Activated naive CD4-positive, alpha-beta T cell treated with anti-CD3 and anti-CD28 coated beads, Interleukin-2, amount 50 U/mL, for 24 hours (primary cell): ENCODE data around the gene LCN1.
"Not testable (repeated sequence)": the region's sequence is repeated elsewhere in the genome, so short reads cannot be mapped to it uniquely, and the experiment has no call there.

Experiments
- H3K27ac Mint-ChIP-seq: one replicate; pipeline ENCODE4 v1.8.0; 2021; ENCODE audit warnings: mild to moderate bottlenecking, mixed read lengths
- H3K27me3 Mint-ChIP-seq: one replicate; pipeline ENCODE4 v1.8.0; 2021; ENCODE audit warnings: mixed read lengths
- H3K36me3 Mint-ChIP-seq: one replicate; pipeline ENCODE4 v1.8.0; 2021; ENCODE audit warnings: mixed read lengths
- H3K4me1 Mint-ChIP-seq: one replicate; pipeline ENCODE4 v1.8.0; 2021; ENCODE audit warnings: mixed read lengths
- H3K4me3 Mint-ChIP-seq: one replicate; pipeline ENCODE4 v1.8.0; 2021; ENCODE audit warnings: mild to moderate bottlenecking, mixed read lengths
- H3K9me3 Mint-ChIP-seq: one replicate; pipeline ENCODE4 v1.8.0; 2021; ENCODE audit warnings: mixed read lengths

LCN1 gene

DNA sequence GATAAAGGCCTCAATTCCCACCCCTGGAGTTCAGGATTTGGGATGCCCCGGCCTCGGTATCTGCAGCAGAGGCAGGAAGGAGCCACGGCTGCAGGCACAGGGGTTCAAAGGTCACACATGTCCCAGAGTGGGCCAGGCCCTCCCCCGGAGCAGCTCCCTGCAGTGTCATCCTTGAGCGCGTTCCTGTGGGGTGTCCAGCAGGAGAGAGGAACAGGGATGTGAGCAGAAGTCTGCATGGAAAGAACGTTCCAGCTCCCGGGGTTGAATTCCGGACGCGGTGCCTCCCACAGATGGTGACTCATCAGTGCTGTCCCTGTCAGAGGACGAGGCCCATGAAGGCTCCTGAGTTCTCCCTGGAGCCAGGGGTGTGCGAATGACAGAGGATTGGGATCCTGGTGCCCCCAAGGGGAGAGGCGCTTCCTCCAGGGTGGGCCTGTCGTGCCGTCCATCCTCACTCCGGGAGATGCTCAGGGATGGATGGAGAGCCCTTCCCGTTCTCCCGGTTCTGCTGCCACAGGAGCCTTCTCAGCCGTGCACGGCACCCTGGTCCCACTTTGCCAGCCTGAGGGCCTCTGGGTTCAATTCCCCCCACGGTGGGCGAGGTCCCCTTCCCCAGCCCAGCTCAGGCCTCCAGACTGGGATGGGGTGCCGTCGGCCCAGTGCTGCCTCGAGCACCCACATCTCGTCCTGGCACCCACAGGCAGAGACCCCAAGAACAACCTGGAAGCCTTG lies 3.1 kb downstream of the LCN1 start:
- H3K9me3 Mint-ChIP-seq = no peaks in the 10 kb centered on the region
- peaks cover under 1% of the 10 kb centered on the region for H3K27me3 Mint-ChIP-seq
- no peak overlapping the region for H3K27ac Mint-ChIP-seq
- H3K4me3 Mint-ChIP-seq = no peak overlapping the region
- no peaks in the 10 kb centered on the region for H3K36me3 Mint-ChIP-seq
- H3K4me1 Mint-ChIP-seq = no peaks in the 10 kb centered on the region

DNA sequence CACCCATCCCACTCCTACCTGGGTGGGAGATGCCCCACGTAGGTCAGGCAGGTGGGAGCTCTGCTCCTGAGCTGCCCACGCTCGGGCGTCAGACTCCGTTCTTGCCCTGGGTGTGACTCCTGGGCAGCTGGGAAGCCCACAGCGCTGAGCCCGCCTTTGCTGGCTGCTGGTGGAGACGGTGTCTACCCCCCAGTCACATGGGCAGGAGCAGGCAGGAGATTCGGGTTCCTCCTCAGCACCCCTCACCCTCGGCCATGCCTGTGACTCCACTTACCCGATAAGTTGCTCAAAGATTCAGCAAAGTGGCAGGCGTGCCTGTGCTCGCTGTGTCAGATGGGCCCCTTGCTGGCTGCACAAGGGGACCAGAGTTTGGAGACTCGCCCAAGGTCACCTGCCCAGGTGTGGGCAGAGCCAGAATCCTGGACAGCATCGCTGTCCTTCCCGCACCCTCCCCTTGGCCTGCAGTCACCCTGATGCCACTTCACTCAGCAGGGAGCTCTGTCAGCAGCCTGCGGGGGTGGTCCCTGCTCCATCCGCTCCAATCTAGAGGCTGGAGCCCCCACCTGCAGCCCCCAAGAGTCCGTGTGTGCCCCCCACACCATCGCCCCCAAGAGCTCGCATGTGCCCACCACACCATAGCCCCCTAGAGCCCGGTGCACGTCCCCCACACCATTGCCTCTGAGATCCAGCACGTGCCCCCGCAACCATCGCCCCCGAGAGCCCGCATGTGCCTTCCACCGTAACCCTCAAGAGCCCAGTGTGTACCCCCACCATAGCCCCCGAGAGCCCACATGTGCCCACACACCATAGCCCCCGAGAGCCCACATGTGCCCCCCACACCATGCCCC lies 4.2 kb downstream of the LCN1 start:
- Mint-ChIP-seq H3K4me3 (no peak overlapping the region), H3K36me3 (no peaks in the 10 kb centered on the region), H3K9me3 (no peaks in the 10 kb centered on the region), H3K27me3 (no peaks in the 10 kb centered on the region), H3K4me1 (no peaks in the 10 kb centered on the region), H3K27ac (no peak overlapping the region)

DNA sequence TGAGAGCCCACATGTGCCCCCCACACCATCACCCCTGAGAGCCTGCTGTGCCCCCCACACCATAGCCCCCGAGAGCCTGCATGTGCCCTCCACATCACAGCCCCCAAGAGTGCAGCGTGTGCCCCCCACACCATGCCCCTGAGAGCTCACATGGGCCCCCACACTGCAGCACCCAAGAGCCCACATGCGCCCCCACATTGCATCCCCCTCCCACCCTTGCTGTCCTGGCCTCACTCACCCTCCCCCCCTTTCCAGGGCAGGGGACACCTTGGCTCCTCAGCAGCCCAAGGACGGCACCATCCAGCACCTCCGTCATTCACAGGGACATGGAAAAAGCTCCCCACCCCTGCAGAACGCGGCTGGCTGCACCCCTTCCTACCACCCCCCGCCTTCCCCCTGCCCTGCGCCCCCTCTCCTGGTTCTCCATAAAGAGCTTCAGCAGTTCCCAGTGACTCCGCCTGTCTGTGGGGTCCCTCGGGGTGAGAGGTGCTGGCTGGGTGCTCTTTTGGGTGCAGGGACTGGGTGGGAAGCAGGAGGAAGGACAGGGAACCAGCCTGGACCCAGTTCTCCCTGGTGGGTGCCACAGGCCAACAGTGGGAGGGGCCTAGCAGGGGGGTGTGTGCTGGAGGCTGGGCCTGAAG lies 5.0 kb downstream of the LCN1 start:
- peaks cover under 1% of the 10 kb centered on the region for H3K27me3 Mint-ChIP-seq

DNA sequence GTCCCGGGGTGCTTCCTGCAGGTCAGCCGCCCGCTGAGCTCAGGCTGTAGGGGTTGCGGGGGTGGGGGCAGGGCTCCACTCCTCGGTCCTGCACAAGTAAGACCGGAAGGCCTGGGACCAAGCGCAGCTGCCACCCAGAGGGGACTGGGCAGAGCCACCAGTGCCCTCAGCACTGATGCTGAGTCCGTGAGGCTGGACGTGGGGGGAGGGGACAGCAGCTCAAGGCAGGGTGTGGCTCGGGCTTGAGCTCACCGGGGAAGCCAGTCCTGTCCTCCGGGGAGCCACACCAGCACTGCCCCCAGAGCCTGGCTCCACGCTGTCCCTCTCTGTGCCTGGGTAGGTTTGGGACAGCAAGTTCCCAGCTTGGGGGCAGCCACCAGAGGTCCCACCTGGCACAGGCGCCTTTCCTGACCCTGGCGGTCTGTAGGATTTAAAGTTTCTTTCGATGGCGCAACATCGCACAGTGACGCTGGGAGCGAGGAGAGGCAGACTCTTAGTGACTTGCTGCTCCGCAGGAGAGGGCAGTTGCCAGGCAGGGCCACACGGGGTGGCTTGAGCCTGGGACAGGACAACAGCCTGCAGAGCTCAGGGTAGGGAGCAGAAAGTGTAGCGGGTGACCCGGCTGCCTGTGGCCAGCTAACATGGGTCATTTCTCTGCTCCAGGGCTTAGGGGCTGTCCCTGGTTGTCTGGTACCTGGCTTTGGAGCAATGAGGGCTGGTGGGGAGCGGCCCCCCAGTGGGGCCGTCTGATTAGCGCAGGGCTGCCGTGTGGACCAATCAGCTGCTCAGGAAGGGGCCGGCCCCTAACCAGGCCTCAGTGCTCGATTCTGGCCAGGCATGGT lies 5.7 kb downstream of the LCN1 start:
- no peaks in the 10 kb centered on the region for H3K9me3 Mint-ChIP-seq
- peaks cover 5% of the 10 kb centered on the region for H3K27me3 Mint-ChIP-seq
- no peak overlapping the region for H3K27ac Mint-ChIP-seq
- no peaks in the 10 kb centered on the region for H3K36me3 Mint-ChIP-seq
- no peaks in the 10 kb centered on the region for H3K4me1 Mint-ChIP-seq
- no peak overlapping the region for H3K4me3 Mint-ChIP-seq

More for the DNA sequence above, 5.0 kb downstream of the LCN1 start:
- H3K27ac Mint-ChIP-seq = no peak overlapping the region
- no peaks in the 10 kb centered on the region for H3K9me3 Mint-ChIP-seq
- H3K4me1 Mint-ChIP-seq = no peaks in the 10 kb centered on the region
- H3K36me3 Mint-ChIP-seq = no peaks in the 10 kb centered on the region
- H3K4me3 Mint-ChIP-seq = no peak overlapping the region

DNA sequence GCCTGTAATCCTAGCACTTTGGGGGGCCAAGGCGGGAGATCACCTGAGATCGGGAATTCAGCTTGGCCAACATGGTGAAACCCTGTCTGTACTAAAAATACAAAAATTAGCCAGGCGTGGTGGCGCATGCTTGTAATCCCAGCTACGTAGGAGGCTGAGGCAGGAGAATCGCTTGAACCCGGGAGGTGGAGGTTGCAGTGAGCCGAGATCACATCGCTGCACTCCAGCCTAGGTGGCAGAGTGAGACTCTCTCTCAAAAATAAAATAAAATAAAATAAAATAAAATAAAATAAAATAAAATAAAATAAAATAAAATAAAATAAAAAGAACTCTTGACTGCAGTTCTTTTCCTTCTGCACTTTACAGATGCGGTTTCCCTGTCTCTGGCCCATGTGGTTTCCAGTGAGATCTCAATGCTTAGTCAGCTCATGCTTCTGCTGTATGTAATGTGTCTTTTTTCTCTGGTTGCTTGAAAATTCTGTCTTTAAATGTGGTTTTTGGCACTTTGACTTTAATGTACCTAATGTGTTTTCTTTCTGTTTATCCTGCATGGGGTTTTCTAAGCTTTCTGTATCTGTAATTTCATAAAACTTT lies 7.7 kb downstream of the LCN1 start:
- not testable (repeated sequence) for H3K36me3 Mint-ChIP-seq, H3K4me3 Mint-ChIP-seq, H3K4me1 Mint-ChIP-seq, H3K9me3 Mint-ChIP-seq, H3K27me3 Mint-ChIP-seq, H3K27ac Mint-ChIP-seq

DNA sequence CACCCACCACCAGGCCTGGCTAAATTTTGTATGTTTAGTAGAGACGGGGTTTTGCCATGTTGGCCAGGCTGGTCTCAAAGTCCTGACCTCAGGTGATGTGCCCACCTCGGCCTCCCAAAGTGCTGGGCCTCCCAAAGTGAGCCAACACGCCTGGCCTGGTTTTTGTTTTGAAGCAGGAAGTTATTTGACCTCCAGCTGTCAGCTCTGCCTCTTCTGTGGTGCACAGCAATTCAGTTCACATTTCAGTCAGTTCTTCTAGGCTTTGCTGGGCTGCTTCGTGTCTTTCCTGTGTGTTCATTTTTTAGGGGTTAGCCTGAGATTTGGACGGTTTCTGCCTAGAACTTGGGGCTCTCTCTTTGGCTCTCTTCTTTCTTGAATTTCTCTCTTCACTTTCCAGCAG lies 8.9 kb downstream of the LCN1 start:
- Mint-ChIP-seq H3K36me3 (no peaks in the 10 kb centered on the region), H3K27me3 (peaks cover 11% of the 10 kb centered on the region)

DNA sequence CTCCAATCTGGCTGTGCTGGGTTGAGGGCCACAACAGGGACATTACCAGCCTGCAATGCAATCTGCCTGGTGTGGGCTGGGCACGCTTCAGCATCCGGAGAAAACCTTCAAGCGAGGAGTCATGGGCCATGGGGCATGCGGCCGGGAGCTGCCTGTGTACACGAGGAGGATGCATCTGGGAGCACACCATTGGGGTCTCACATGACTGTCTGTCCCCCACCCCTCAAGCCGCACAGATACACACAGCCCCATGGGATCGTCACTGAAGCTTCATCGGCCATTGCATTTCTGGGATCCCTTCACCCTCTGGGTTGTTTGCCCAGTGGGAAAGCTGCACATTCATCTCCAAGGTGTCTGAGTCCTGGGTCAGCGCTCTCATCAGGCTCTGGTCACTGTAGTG lies 9.9 kb downstream of the LCN1 start:
- no peaks in the 10 kb centered on the region for H3K36me3 Mint-ChIP-seq
- H3K27me3 Mint-ChIP-seq = peaks cover 12% of the 10 kb centered on the region
- H3K9me3 Mint-ChIP-seq = no peaks in the 10 kb centered on the region
- no peak overlapping the region for H3K27ac Mint-ChIP-seq
- no peaks in the 10 kb centered on the region for H3K4me1 Mint-ChIP-seq
- H3K4me3 Mint-ChIP-seq = no peak overlapping the region

More for the DNA sequence above, 8.9 kb downstream of the LCN1 start:
- Mint-ChIP-seq H3K27ac (no peak overlapping the region), H3K4me1 (no peaks in the 10 kb centered on the region), H3K4me3 (no peak overlapping the region), H3K9me3 (no peaks in the 10 kb centered on the region)

DNA sequence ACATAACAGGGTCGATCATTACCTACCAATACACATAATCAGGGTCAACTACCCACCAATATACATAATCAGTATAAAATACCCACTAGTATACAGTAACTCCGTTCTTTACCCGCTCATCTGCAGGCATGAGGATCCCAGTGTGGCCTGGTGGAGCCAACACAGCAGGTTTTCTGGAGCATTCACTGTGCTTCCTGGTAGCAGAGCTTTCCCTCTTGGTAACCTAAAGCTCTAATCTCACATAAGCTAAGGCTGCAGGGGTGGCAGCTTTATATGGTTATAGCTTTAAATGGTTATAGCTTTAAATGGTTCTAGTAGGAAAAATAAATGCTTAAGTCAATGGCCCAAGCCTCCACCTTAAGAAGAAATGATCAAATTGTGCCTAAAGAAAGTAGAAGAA lies 11.9 kb downstream of the LCN1 start:
- H3K36me3 Mint-ChIP-seq = no peaks in the 10 kb centered on the region
- H3K9me3 Mint-ChIP-seq = no peaks in the 10 kb centered on the region
- no peak overlapping the region for H3K27ac Mint-ChIP-seq
- no peak overlapping the region for H3K4me3 Mint-ChIP-seq
- peaks cover 14% of the 10 kb centered on the region for H3K27me3 Mint-ChIP-seq
- H3K4me1 Mint-ChIP-seq = no peaks in the 10 kb centered on the region

DNA sequence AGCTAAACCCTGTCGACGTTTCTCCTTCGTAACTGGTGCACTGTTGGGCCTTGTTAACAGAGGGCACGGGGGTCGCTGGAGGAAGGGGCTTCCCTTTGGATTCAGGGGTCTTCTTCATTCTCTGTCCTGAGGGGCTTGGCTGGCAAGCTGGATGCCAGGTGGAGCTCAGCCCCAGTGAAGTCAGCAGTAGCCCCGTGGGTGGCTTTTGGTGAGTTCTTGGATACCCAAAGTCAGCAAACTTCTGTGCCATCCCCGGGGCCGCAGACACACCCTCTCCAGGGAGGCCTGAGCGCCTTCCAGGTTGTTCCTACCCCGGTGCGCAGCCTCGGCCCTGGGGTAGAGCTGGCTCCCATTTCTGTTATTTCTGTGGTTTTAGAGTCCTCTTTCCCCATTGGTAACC lies 12.4 kb downstream of the LCN1 start:
- Mint-ChIP-seq H3K27me3 (peaks cover 14% of the 10 kb centered on the region), H3K4me1 (no peaks in the 10 kb centered on the region), H3K36me3 (no peaks in the 10 kb centered on the region), H3K4me3 (no peak overlapping the region), H3K9me3 (no peaks in the 10 kb centered on the region), H3K27ac (no peak overlapping the region)

DNA sequence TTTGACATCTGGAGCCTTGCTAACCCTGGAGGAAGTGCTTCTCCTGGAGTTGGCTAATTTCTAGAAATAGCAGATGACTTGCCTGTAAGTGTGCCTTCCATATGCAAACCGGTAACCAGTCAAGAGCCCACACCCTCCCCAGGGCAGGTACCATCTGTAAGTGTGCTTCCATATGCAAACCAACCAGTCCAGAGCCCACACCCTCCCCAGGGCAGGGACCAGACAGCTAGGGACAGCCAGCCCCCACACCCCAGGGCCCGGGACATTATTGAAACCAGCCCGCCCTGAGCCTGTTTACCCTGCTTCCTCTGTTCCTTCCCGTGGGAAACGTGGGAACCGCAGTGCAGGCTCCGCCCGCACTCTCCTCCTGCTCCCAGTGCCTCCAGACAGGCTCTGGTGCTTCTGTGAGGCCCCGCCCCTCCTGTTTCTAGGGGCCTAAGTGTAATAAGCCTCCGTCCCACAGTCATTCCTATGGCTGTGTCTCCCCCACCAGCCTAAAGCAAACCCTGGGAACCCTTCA lies 13.0 kb downstream of the LCN1 start:
- not testable (repeated sequence) for H3K4me1 Mint-ChIP-seq, H3K36me3 Mint-ChIP-seq, H3K9me3 Mint-ChIP-seq, H3K4me3 Mint-ChIP-seq, H3K27ac Mint-ChIP-seq
- H3K27me3 Mint-ChIP-seq = peaks cover 15% of the 10 kb centered on the region

DNA sequence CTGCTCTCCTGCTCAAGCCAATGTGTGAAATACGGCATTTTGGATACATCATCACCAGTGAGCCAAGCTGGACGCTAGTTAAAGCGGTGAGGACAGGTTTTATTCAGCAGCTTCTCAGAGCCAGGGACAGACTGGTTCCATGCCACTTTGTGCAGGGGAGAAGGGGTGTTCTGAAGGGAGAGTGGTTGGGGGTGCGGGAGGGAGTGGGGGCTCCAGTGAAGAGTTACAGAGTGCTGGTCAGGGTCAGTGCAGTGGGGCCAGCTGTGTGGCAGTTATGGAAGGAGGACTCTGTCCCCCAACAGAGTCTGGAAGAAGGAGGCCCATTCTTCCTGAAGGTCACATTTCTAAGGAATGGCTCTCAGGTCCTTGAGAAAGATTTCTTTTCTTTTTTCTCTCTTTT lies 13.6 kb downstream of the LCN1 start:
- not testable (repeated sequence) for H3K4me1 Mint-ChIP-seq, H3K36me3 Mint-ChIP-seq, H3K4me3 Mint-ChIP-seq, H3K9me3 Mint-ChIP-seq, H3K27ac Mint-ChIP-seq
- peaks cover 18% of the 10 kb centered on the region for H3K27me3 Mint-ChIP-seq

DNA sequence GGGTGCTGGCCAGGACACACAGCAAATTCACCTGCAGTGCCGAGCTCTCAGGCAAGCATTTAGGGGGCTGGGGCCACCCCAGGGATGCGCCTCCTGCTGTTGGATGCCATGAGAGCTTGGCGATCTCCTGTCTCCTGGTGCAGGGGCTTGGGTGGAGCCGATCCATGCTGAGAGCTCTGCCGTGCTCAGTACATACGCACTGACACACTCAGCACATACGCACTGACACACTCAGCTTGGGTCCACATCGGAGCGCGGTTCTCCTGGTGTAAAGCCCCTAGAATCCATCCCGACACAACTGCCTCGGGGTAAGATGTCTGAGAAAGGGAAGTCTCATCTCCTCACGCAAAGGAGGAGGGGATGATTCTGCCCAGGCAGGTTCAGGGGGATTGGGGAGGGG lies 14.4 kb downstream of the LCN1 start:
- H3K36me3 Mint-ChIP-seq, H3K4me1 Mint-ChIP-seq, H3K4me3 Mint-ChIP-seq, H3K27ac Mint-ChIP-seq, H3K9me3 Mint-ChIP-seq: not testable (repeated sequence)
- H3K27me3 Mint-ChIP-seq = peaks cover 18% of the 10 kb centered on the region

DNA sequence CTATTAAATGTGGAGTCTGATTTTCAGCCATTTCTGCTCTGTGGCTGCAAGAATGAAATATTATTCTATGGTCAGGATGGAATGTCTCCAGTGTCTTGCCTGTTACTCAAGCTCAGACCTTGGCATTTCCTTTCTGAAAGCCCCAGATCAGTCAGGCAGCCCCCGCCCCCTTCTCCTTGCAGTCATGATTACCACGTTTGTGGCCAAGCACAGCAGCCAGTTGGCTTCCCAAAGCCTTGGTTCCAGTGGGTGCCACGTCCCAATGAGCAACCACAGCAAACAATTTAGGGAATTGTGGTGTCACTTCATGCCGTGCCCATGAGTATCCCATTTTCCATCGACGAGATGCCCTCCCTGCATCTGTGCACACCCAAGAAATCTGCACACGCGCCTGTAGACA lies 15.0 kb downstream of the LCN1 start:
- no peak overlapping the region for H3K27ac Mint-ChIP-seq
- no peaks in the 10 kb centered on the region for H3K9me3 Mint-ChIP-seq
- H3K4me3 Mint-ChIP-seq = no peak overlapping the region
- no peaks in the 10 kb centered on the region for H3K36me3 Mint-ChIP-seq
- no peaks in the 10 kb centered on the region for H3K4me1 Mint-ChIP-seq
- H3K27me3 Mint-ChIP-seq = peaks cover 17% of the 10 kb centered on the region

DNA sequence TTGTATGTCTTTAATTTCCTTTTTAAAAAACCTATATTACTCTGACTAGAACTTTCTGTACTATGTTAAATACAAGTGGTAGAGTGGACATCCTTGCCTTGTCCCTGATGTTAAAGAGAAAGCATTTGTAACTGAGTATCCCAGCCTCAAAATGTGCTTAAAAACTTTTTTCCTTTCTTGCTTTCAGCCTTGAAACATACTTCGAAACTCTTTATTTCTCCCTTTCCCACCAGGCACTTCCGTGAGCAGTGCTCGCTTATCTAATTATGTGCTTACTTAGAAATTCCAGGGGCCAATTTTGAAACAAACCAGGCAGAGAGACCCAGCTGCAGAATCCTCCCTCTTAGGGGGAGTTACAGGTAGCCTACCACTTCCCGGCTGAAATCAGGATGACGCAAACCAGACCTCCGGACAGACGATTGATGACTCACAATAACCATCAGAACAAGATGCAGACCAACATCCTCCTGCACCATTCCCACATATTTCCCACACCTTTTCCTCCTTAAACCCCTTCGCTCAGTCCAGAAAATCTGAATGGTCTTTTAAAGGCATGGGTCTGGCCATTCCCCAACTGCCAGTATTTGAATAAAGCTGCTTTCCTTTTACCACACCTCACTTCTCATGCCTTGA lies 22.1 kb downstream of the LCN1 start:
- H3K27ac Mint-ChIP-seq, H3K9me3 Mint-ChIP-seq, H3K4me1 Mint-ChIP-seq, H3K36me3 Mint-ChIP-seq, H3K27me3 Mint-ChIP-seq, H3K4me3 Mint-ChIP-seq: not testable (repeated sequence)
